ENCODE data around the gene PRSS33.

DNA sequence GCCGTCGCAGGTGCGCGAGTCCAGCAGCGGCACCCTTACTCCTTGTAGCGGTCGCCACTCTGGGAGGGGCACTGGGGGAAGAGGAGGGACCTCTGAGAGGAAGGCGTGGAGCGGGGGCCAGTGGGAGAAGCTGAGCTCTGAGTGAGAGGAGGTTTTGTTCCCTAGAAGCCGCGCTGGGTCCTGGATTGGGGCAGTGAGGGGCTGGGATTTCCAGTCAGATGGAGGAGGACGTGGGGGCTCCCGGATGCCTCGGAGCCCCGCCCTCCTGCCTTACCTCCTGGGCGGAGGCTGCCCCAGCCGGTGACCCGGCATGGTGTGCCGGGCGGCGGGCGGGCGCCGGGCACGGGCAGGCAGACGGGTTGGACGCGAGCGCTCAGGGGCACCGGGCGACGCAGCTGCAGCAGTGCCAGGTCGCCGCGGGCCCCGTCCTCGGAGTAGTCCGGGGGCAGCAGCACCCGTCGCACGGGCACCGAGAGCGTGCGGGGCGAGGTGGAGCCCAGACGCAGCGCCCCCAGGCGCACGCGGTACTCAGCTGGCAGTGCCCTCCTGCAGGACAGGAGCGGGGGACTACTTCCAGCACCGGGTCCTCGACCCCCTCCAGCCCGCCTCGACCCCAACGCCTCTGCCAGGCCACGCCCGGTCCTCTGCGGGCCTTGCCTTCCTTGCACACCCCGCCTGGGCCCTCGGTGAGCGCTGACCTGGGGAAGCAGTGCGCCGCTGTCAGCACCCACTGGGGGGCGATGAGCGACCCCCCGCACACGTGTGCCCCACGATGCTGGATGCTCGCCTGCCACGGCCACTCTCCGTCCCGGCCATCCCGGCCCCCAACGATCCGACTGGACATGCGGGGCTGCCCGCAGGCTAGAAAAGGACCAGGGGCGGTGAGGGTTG, 2.0 kb downstream of the PRSS33 start:
- TF ChIP-seq, protein P1, sequence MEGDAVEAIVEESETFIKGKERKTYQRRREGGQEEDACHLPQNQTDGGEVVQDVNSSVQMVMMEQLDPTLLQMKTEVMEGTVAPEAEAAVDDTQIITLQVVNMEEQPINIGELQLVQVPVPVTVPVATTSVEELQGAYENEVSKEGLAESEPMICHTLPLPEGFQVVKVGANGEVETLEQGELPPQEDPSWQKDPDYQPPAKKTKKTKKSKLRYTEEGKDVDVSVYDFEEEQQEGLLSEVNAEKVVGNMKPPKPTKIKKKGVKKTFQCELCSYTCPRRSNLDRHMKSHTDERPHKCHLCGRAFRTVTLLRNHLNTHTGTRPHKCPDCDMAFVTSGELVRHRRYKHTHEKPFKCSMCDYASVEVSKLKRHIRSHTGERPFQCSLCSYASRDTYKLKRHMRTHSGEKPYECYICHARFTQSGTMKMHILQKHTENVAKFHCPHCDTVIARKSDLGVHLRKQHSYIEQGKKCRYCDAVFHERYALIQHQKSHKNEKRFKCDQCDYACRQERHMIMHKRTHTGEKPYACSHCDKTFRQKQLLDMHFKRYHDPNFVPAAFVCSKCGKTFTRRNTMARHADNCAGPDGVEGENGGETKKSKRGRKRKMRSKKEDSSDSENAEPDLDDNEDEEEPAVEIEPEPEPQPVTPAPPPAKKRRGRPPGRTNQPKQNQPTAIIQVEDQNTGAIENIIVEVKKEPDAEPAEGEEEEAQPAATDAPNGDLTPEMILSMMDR (IDR thresholded peaks at IDR 0.05): no peak
- TF ChIP-seq GABPA (IDR thresholded peaks at IDR 0.05; ENCODE audit: low read depth) (no peak), RXRA (IDR thresholded peaks at IDR 0.05; ENCODE audit: borderline replicate concordance, low read depth) (no peak), EZH2phosphoT487 (IDR thresholded peaks at IDR 0.05; ENCODE audit: borderline replicate concordance, low read depth) (no peak), EP300 (IDR thresholded peaks at IDR 0.05; ENCODE audit: borderline replicate concordance in 1 of 2, low read depth in 1 of 2, low read length in 1 of 2) (no peak), POLR2AphosphoS5 (IDR thresholded peaks at IDR 0.05; ENCODE audit: low read depth, low read length) (no peak), YY1 (IDR thresholded peaks at IDR 0.05; ENCODE audit: low read depth) (no peak), SIN3A (IDR thresholded peaks at IDR 0.05; ENCODE audit: borderline replicate concordance, low read depth, low read length) (no peak), FOXJ3 (CRISPR knock-in tag; IDR thresholded peaks at IDR 0.05) (no peak), MXI1 (IDR thresholded peaks at IDR 0.05; ENCODE audit: low read depth, low read length) (no peak)
- TF ChIP-seq, protein P2, sequence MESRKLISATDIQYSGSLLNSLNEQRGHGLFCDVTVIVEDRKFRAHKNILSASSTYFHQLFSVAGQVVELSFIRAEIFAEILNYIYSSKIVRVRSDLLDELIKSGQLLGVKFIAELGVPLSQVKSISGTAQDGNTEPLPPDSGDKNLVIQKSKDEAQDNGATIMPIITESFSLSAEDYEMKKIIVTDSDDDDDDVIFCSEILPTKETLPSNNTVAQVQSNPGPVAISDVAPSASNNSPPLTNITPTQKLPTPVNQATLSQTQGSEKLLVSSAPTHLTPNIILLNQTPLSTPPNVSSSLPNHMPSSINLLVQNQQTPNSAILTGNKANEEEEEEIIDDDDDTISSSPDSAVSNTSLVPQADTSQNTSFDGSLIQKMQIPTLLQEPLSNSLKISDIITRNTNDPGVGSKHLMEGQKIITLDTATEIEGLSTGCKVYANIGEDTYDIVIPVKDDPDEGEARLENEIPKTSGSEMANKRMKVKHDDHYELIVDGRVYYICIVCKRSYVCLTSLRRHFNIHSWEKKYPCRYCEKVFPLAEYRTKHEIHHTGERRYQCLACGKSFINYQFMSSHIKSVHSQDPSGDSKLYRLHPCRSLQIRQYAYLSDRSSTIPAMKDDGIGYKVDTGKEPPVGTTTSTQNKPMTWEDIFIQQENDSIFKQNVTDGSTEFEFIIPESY (IDR thresholded peaks at IDR 0.05; ENCODE audit: borderline replicate concordance, low read depth): no peak
- TF ChIP-seq, protein P3, sequence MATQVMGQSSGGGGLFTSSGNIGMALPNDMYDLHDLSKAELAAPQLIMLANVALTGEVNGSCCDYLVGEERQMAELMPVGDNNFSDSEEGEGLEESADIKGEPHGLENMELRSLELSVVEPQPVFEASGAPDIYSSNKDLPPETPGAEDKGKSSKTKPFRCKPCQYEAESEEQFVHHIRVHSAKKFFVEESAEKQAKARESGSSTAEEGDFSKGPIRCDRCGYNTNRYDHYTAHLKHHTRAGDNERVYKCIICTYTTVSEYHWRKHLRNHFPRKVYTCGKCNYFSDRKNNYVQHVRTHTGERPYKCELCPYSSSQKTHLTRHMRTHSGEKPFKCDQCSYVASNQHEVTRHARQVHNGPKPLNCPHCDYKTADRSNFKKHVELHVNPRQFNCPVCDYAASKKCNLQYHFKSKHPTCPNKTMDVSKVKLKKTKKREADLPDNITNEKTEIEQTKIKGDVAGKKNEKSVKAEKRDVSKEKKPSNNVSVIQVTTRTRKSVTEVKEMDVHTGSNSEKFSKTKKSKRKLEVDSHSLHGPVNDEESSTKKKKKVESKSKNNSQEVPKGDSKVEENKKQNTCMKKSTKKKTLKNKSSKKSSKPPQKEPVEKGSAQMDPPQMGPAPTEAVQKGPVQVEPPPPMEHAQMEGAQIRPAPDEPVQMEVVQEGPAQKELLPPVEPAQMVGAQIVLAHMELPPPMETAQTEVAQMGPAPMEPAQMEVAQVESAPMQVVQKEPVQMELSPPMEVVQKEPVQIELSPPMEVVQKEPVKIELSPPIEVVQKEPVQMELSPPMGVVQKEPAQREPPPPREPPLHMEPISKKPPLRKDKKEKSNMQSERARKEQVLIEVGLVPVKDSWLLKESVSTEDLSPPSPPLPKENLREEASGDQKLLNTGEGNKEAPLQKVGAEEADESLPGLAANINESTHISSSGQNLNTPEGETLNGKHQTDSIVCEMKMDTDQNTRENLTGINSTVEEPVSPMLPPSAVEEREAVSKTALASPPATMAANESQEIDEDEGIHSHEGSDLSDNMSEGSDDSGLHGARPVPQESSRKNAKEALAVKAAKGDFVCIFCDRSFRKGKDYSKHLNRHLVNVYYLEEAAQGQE (IDR thresholded peaks at IDR 0.05; ENCODE audit: low read depth, low read length): no peak

Data from SK-N-SH (cell line).